Lung microvascular endothelial cell (primary cell): Measurements from ENCODE around the gene DYNC2LI1. TPM values are rescaled to one million over a fixed set of nuclear protein-coding genes. Genes with fewer than 3 reads are reported as not detected.
A peak's percentile ranks its signal among the peaks of the same experiment; 100 is the strongest.

Experiments used
- DNase-seq, 2 donors: peaks; one replicate each; pipeline versions ENCODE4 v3.0.0 to v3.0.0-alpha.2; 2010; ENCODE audit warnings: low read depth in 2 of 2
- total RNA-seq: library from RNA; depleted of rRNA; stranded (reverse); fragments of >200 nt; gene quantifications from 2 replicates; pipeline ENCODE4 v1.2.1, GENCODE V29; 2014

The DYNC2LI1 gene
- total RNA-seq = 6.5 and 7.6 TPM in 2 replicates

GRCh38 chr2:43773876-43774613, at the start of gene DYNC2LI1:
Gene DYNC2LI1 (plus strand): TSS chr2:43774039. CDS start chr2:43774139, 100 bp downstream.
- DNase-seq = peak; percentile 82 to 91

- DNase-seq = no peak
Observed at GRCh38 chr2:43724728-43725526, 48.9 kb upstream of the DYNC2LI1 start.

GRCh38 chr2:43725711-43726246, 48.1 kb upstream of the DYNC2LI1 start:
- DNase-seq = no peak

- DNase-seq = peak in 1 of 2 donors; percentile 47
Observed at GRCh38 chr2:43726961-43727633, 46.7 kb upstream of the DYNC2LI1 start.

- no peak for DNase-seq
Observed at GRCh38 chr2:43727634-43728014, 46.2 kb upstream of the DYNC2LI1 start.

- no peak for DNase-seq
Observed at GRCh38 chr2:43729491-43730174, 44.2 kb upstream of the DYNC2LI1 start.

- no peak for DNase-seq
Observed at GRCh38 chr2:43731211-43731610, 42.6 kb upstream of the DYNC2LI1 start.

GRCh38 chr2:43736637-43737036, 37.2 kb upstream of the DYNC2LI1 start:
- DNase-seq = no peak

GRCh38 chr2:43737097-43737854, 36.6 kb upstream of the DYNC2LI1 start:
- peak in 1 of 2 donors; percentile 47 for DNase-seq

GRCh38 chr2:43737855-43738254, 36.0 kb upstream of the DYNC2LI1 start:
- DNase-seq = no peak

GRCh38 chr2:43738257-43738656, 35.6 kb upstream of the DYNC2LI1 start:
- no peak for DNase-seq

GRCh38 chr2:43743706-43744105, 30.1 kb upstream of the DYNC2LI1 start:
- DNase-seq = no peak

GRCh38 chr2:43745457-43745856, 28.4 kb upstream of the DYNC2LI1 start:
- DNase-seq = peak; percentile 3 to 9

GRCh38 chr2:43748333-43748732, 25.5 kb upstream of the DYNC2LI1 start:
- no peak for DNase-seq

- no peak for DNase-seq
Observed at GRCh38 chr2:43749583-43749982, 24.3 kb upstream of the DYNC2LI1 start.

- DNase-seq = no peak
Observed at GRCh38 chr2:43751476-43751990, 22.3 kb upstream of the DYNC2LI1 start.

- DNase-seq = no peak
Observed at GRCh38 chr2:43752302-43752701, 21.5 kb upstream of the DYNC2LI1 start.

- DNase-seq = no peak
Observed at GRCh38 chr2:43754180-43754579, 19.7 kb upstream of the DYNC2LI1 start.

- DNase-seq = peak in 1 of 2 donors; percentile 23
Observed at GRCh38 chr2:43758739-43759138, 15.1 kb upstream of the DYNC2LI1 start.

GRCh38 chr2:43759195-43759594, 14.6 kb upstream of the DYNC2LI1 start:
- DNase-seq = peak in 1 of 2 donors; percentile 40
